K562 (cell line): ENCODE results near the gene PLA2G2C. TPM values are rescaled to one million over a fixed set of nuclear protein-coding genes. Genes with fewer than 3 reads are reported as not detected.

Experiments
- ATAC-seq: fragments of 200-7000 bp; cut with Tn5 transposase; 3 replicates; pipeline ENCODE4 v1.9.1; 2020; ENCODE audit warnings: moderate library complexity
- BruUV-seq: library from RNA; stranded (reverse); fragments of 400-500 nt; replicated peaks from 2 replicates; lab custom pipeline; 2021; lab: Mats Ljungman, UMichigan
- CTCF ChIA-PET: fragments of 300-600 bp; formaldehyde crosslinking; extraction: SDS; loops from one replicate; lab custom pipeline; 2021; ENCODE audit warnings: low intra/inter-chr PET ratio; lab: Yijun Ruan, JAX
- POLR2A ChIA-PET: fragments of 300-600, 350-650 bp; sonication (Branson Sonifier 250); formaldehyde crosslinking; extraction: SDS; loops from one replicate; lab custom pipeline; 2021; ENCODE audit warnings: antibody characterized with exemption, inconsistent platforms; lab: Yijun Ruan, JAX
- DNase-seq, 4 experiments: peaks; one replicate each; pipeline versions ENCODE4 v3.0.0 to v3.0.0-alpha.2; 2011 to 2018; ENCODE audit warnings: low spot score in 3 of 4, mixed read lengths in 3 of 4; ENCODE audit errors: extremely low read depth in 1 of 4
- FAIRE-seq: peaks from 2 replicates; lab custom pipeline; 2011; peaks lifted over from hg19 to GRCh38; lab: Jason Lieb, UNC
- H2AFZ ChIP-seq: 2 replicates; pipeline ENCODE4 v1.6.0; 2011; ENCODE audit warnings: low read depth, low read length, control low read depth, inconsistent platforms
- H3K27ac ChIP-seq: fragments of 200-600 bp; 3 replicates; pipeline ENCODE4 v1.8.0; 2011; ENCODE audit warnings: low read depth, mild to moderate bottlenecking, control low read depth, inconsistent platforms, low read length, moderate library complexity, mixed read lengths; ENCODE audit errors: extremely low read depth
- H3K27me3 ChIP-seq, 2 experiments: fragments of 300-600 bp in 1 of 2; 2 replicates in 1 of 2; 3 replicates in 1 of 2; pipeline versions ENCODE4 v1.6.0 to v1.8.0; 2011; ENCODE audit warnings: inconsistent platforms in 2 of 2, low read length in 2 of 2, mild to moderate bottlenecking in 1 of 2, mixed read lengths in 1 of 2, moderate library complexity in 1 of 2; ENCODE audit not compliant: control insufficient read depth in 2 of 2, insufficient read depth in 2 of 2
- H3K36me3 ChIP-seq: fragments of 300-600 bp; 3 replicates; pipeline ENCODE4 v1.8.0; 2011; ENCODE audit warnings: mild to moderate bottlenecking, low read length, inconsistent platforms; ENCODE audit not compliant: control insufficient read depth, insufficient read depth
- H3K4me1 ChIP-seq, 2 experiments: fragments of 200-600 bp in 1 of 2; replicated peaks in 1 of 2; 2 replicates in 1 of 2; 3 replicates in 1 of 2; pipeline versions ENCODE4 v1.5.1 to v1.8.0; 2011; ENCODE audit warnings: inconsistent platforms in 2 of 2, low read length in 2 of 2, mild to moderate bottlenecking in 1 of 2, mixed read lengths in 1 of 2, moderate library complexity in 1 of 2; ENCODE audit not compliant: control insufficient read depth in 2 of 2, insufficient read depth in 2 of 2
- H3K4me2 ChIP-seq: 2 replicates; pipeline ENCODE4 v1.6.1; 2011; ENCODE audit warnings: low read length, control low read depth, inconsistent platforms, mixed read lengths; ENCODE audit not compliant: insufficient read depth
- H3K4me3 ChIP-seq: fragments of 200-600 bp; sonication (generic), shearing (Covaris generic); 2 replicates; pipeline ENCODE4 v1.5.1; 2016; ENCODE audit warnings: control low read depth, inconsistent platforms
- H3K79me2 ChIP-seq: fragments of 200-600 bp; 3 replicates; pipeline ENCODE4 v1.8.0; 2011; ENCODE audit warnings: low read length, inconsistent platforms; ENCODE audit not compliant: control insufficient read depth, insufficient read depth
- H3K9ac ChIP-seq, 2 experiments: 2 replicates each; pipeline versions ENCODE4 v1.6.0 to v1.6.1; 2011; ENCODE audit warnings: low read depth in 2 of 2, low read length in 2 of 2, control low read depth in 1 of 2, inconsistent platforms in 1 of 2, mild to moderate bottlenecking in 1 of 2, mixed read lengths in 1 of 2; ENCODE audit not compliant: insufficient read depth in 1 of 2
- H3K9me1 ChIP-seq: one replicate; pipeline ENCODE4 v1.6.0; 2011; ENCODE audit warnings: inconsistent platforms, mild to moderate bottlenecking, low read length, moderate library complexity; ENCODE audit not compliant: control insufficient read depth, insufficient read depth
- H3K9me3 ChIP-seq: replicated peaks from 2 replicates; pipeline ENCODE4 v1.5.1; 2011; ENCODE audit warnings: low read depth, low read length, inconsistent platforms; ENCODE audit not compliant: control insufficient read depth, insufficient read depth
- H4K20me1 ChIP-seq: replicated peaks from 2 replicates; pipeline ENCODE4 v1.6.1; 2011; ENCODE audit warnings: low read length, inconsistent platforms, mixed read lengths; ENCODE audit not compliant: control insufficient read depth, insufficient read depth
- ASH1L ChIP-seq: fragments of 450-650 bp; IDR thresholded peaks from 2 replicates; pipeline ENCODE4 v1.6.1; 2018; ENCODE audit warnings: borderline replicate concordance, mild to moderate bottlenecking, low read depth; ENCODE audit not compliant: partially characterized antibody
- BDP1 ChIP-seq: IDR thresholded peaks from 3 replicates; pipeline ENCODE4 v1.6.1; 2011; ENCODE audit not compliant: insufficient read length, insufficient read depth
- CBX2 ChIP-seq: fragments of 200-600 bp; sonication (generic); IDR thresholded peaks from one replicate; pipeline ENCODE4 v1.6.1; 2012; ENCODE audit warnings: mild to moderate bottlenecking, low read length, inconsistent platforms; ENCODE audit not compliant: insufficient read depth, poor library complexity, severe bottlenecking
- CREBBP ChIP-seq: IDR thresholded peaks from one replicate; pipeline ENCODE4 v1.6.1; 2012; ENCODE audit warnings: low read depth, mild to moderate bottlenecking, control low read depth, inconsistent platforms, low read length
- HMG20A ChIP-seq: fragments of 450-650 bp; formaldehyde crosslinking; conservative IDR thresholded peaks from 2 replicates; pipeline ENCODE4 v1.4.0; 2020; ENCODE audit warnings: mild to moderate bottlenecking, mixed read lengths
- KDM4B ChIP-seq, 2 experiments: fragments of 450-650 bp in 1 of 2; sonication (generic) in 1 of 2; IDR thresholded peaks; 2 replicates each; pipeline ENCODE4 v1.6.1; 2016 to 2017; ENCODE audit warnings: borderline replicate concordance in 2 of 2, antibody characterized with exemption in 1 of 2, low read depth in 1 of 2, mild to moderate bottlenecking in 1 of 2
- LEF1 ChIP-seq: fragments of 450-650 bp; IDR thresholded peaks from 2 replicates; pipeline ENCODE4 v1.6.1; 2016; ENCODE audit warnings: mild to moderate bottlenecking
- NBN ChIP-seq: fragments of 450-650 bp; IDR thresholded peaks from 2 replicates; pipeline ENCODE4 v1.6.1; 2016; ENCODE audit warnings: low read depth, mild to moderate bottlenecking
- NCOA1 ChIP-seq: fragments of 450-650 bp; IDR thresholded peaks from 2 replicates; pipeline ENCODE4 v1.6.1; 2016; ENCODE audit warnings: low read depth
- PTBP1 ChIP-seq: fragments of 200-400 bp; formaldehyde crosslinking; IDR thresholded peaks from 2 replicates; pipeline ENCODE4 v1.6.1; 2017; ENCODE audit warnings: low read depth, low read length
- SIX5 ChIP-seq, 2 experiments: IDR thresholded peaks; 2 replicates each; pipeline ENCODE4 v1.6.1; 2011; ENCODE audit warnings: low read length in 2 of 2, borderline replicate concordance in 1 of 2, low read depth in 1 of 2, mild to moderate bottlenecking in 1 of 2, moderate library complexity in 1 of 2; ENCODE audit not compliant: insufficient read depth in 1 of 2
- TRIM24 ChIP-seq, 2 experiments: fragments of 450-650 bp; IDR thresholded peaks; 2 replicates each; pipeline ENCODE4 v1.6.1; 2016
- U2AF1 ChIP-seq: fragments of 200-400 bp; formaldehyde crosslinking; optimal IDR thresholded peaks from 2 replicates; pipeline ENCODE3; 2017; ENCODE audit warnings: mild to moderate bottlenecking, low read depth, low read length, moderate library complexity
- XRCC3 ChIP-seq: fragments of 450-650 bp; IDR thresholded peaks from 2 replicates; pipeline ENCODE4 v1.6.1; 2017; ENCODE audit warnings: mild to moderate bottlenecking, moderate library complexity
- ZBTB1 ChIP-seq: sonication (generic); formaldehyde crosslinking; IDR thresholded peaks from 2 replicates; pipeline ENCODE4 v1.8.1; 2023; ENCODE audit warnings: missing genetic modification reagents, low read depth, mild to moderate bottlenecking, borderline replicate concordance
- ZNF175 ChIP-seq: fragments of 200-800 bp; sonication (Bioruptor generic); IDR thresholded peaks from 2 replicates; pipeline ENCODE4 v1.6.1; 2016; ENCODE audit warnings: low read depth, mild to moderate bottlenecking, missing genetic modification characterization, missing compliant biosample characterization
- ZNF354B ChIP-seq: fragments of 250-450 bp; sonication (Bioruptor Pico); IDR thresholded peaks from 2 replicates; pipeline ENCODE4 v1.4.0; 2020
- WGBS: fragments of 100-300 bp; shearing (Covaris generic); methylation state at CpG from one replicate; pipeline ENCODE4 v1.1.6; 2016; ENCODE audit warnings: low coverage, mixed read lengths; ENCODE audit not compliant: insufficient coverage; ENCODE audit errors: missing lambda C conversion rate; 5-methylcytosine and 5-hydroxymethylcytosine counted together
- in situ Hi-C: fragments of 300-500 bp; cut with MboI; formaldehyde crosslinking; loops from 4 replicates; pipeline ENCODE4 v1.15.0; 2018; ENCODE audit warnings: inconsistent platforms, mixed read lengths
- intact Hi-C: fragments of 100-400 bp; cut with micrococcal nuclease; formaldehyde crosslinking; loops from 2 replicates; pipeline ENCODE4 v1.14.2; 2022
- polyA plus RNA-seq, 8 experiments: library from polyadenylated mRNA; depleted of rRNA in 4 of 8; stranded (reverse) in 5 of 8; unstranded in 3 of 8; fragments of >200 nt; fragmentation: Nextera tagmentation in 2 of 8; fragmentation: Illumina TruSeq in 1 of 8; extraction: Ambion mirVana in 2 of 8; extraction: Trizol in 1 of 8; gene quantifications; 2 replicates each; pipeline versions ENCODE4 v1.2.1 to v1.2.3, GENCODE V29; 2011 to 2014; ENCODE audit warnings: inconsistent platforms in 1 of 8, missing spikeins in 1 of 8
- total RNA-seq, 7 experiments: library from RNA; depleted of rRNA in 6 of 7; stranded (reverse); fragments of >200 nt in 6 of 7; fragmentation: Illumina TruSeq in 2 of 7; extraction: Trizol in 2 of 7; gene quantifications; 2 replicates each; pipeline versions ENCODE4 v1.2.1 to v1.2.3, GENCODE V29; 2011 to 2021; ENCODE audit warnings: low replicate concordance in 1 of 7
- TF ChIP-seq, protein P1 (sequence below): fragments of 450-650 bp; formaldehyde crosslinking; IDR thresholded peaks from 2 replicates; pipeline ENCODE4 v1.4.0; 2020; ENCODE audit warnings: mild to moderate bottlenecking, moderate library complexity
- TF ChIP-seq, protein P2 (sequence below): fragments of 450-650 bp; conservative IDR thresholded peaks from 2 replicates; pipeline ENCODE4 v1.6.1; 2016; ENCODE audit warnings: missing genetic modification characterization, low read depth, mild to moderate bottlenecking, control low read depth, missing compliant biosample characterization

The PLA2G2C gene
- total and polyA plus RNA-seq, 9 of the 15 experiments (the other 6 are each of a cell fraction or from before 2014, with no cell fraction given): 0.14 to 0.49 (median 0.21) TPM

DNA sequence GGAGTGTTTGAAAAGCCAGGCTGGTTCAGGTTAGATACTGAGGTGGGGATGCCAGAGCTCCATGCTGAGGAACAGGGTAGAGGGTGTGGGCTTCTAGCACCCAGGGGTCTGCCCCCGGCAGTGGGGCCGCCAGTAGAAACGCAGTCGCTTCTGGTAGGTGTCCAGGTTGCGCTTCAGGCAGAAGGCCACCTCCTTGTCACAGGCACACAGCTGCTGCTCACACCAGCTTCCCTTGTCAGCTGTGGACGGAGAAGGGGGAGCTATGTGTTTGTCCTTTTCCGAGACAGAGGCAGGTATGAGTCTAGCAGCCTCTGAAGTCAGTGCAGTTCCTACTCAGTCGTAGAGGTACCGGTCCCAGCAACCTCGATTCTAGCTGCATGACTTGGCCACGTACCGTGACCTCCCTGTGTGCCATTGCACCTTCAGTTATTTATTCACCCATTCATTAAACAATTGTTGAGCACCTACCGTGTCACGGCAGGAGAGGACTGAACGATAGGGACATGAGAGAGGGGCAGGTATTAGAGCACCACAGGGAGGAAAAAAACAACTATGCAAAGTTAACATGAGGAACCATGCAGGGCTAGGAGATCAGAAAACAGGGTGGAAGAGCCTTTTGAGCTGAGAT, 72.2 kb downstream of the PLA2G2C start:
- Histone ChIP-seq H3K4me2 (no peak overlapping the region), H2AFZ (no peak overlapping the region), H3K9ac (no peak overlapping the region; a peak in 1 of 4 replicates), H3K9me1 (no peaks in the 10 kb centered on the region), H3K27me3 (peaks cover 31 to 77% of the 10 kb centered on the region in 2 experiments), H3K9me3 (no peaks in the 10 kb centered on the region), H4K20me1 (peaks cover 6% of the 10 kb centered on the region; the same call in 1 of the 2 replicates), H3K36me3 (no peaks in the 10 kb centered on the region), H3K79me2 (no peaks in the 10 kb centered on the region), H3K4me3 (no peak overlapping the region), H3K27ac (no peak overlapping the region), H3K4me1 (no peaks in the 10 kb centered on the region; a peak in 1 of 5 replicates)
- CTCF ChIA-PET: no interaction called here
- ATAC-seq (no peak), FAIRE-seq (no peak), DNase-seq (no peak)
- intact Hi-C loops: no loop called here
- BruUV-seq: no TSS peak
- POLR2A ChIA-PET: interaction anchor here (0.6 to 1.1 kb wide), 4 partner anchors 12 to 273 kb away, joined by 3 to 4 read pairs (median 3); no protein-coding TSS in a partner anchor
- WGBS: under 1% methylated on average over 15 of the region's 15 CpGs
- in situ Hi-C loops: no loop called here
- TF ChIP-seq ASH1L (no peak), CREBBP (no peak), LEF1 (no peak), U2AF1 (no peak), SIX5 (IDR thresholded peaks at IDR 0.05; ENCODE audit: borderline replicate concordance in 1 of 2, insufficient read depth in 1 of 2, low read depth in 1 of 2, low read length in 2 of 2) (no peak), HMG20A (CRISPR knock-in tag) (no peak), ZNF354B (CRISPR knock-in tag) (no peak), BDP1 (no peak), KDM4B (IDR thresholded peaks at IDR 0.05; ENCODE audit: borderline replicate concordance in 2 of 2, low read depth in 1 of 2) (no peak), ZBTB1 (CRISPR knock-in tag) (no peak), XRCC3 (no peak), ZNF175 (no peak), TRIM24 (IDR thresholded peaks at IDR 0.05) (no peak), NBN (no peak), NCOA1 (no peak), PTBP1 (no peak), CBX2 (no peak)
- TF ChIP-seq, protein P1, sequence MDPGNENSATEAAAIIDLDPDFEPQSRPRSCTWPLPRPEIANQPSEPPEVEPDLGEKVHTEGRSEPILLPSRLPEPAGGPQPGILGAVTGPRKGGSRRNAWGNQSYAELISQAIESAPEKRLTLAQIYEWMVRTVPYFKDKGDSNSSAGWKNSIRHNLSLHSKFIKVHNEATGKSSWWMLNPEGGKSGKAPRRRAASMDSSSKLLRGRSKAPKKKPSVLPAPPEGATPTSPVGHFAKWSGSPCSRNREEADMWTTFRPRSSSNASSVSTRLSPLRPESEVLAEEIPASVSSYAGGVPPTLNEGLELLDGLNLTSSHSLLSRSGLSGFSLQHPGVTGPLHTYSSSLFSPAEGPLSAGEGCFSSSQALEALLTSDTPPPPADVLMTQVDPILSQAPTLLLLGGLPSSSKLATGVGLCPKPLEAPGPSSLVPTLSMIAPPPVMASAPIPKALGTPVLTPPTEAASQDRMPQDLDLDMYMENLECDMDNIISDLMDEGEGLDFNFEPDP (CRISPR knock-in tag): no peak
- TF ChIP-seq, protein P2, sequence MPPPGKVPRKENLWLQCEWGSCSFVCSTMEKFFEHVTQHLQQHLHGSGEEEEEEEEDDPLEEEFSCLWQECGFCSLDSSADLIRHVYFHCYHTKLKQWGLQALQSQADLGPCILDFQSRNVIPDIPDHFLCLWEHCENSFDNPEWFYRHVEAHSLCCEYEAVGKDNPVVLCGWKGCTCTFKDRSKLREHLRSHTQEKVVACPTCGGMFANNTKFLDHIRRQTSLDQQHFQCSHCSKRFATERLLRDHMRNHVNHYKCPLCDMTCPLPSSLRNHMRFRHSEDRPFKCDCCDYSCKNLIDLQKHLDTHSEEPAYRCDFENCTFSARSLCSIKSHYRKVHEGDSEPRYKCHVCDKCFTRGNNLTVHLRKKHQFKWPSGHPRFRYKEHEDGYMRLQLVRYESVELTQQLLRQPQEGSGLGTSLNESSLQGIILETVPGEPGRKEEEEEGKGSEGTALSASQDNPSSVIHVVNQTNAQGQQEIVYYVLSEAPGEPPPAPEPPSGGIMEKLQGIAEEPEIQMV (tag): no peak
